HCT116 (cell line): ENCODE measurements around the gene UROD. TPM values are rescaled to one million over a fixed set of nuclear protein-coding genes. Genes with fewer than 3 reads are reported as not detected.

Experiments
- ATAC-seq: fragments of 200-7000 bp; cut with Tn5 transposase; 2 replicates; pipeline ENCODE4 v1.9.1; 2020; ENCODE audit warnings: mild to moderate bottlenecking, moderate library complexity
- BruUV-seq: library from RNA; stranded (reverse); fragments of 400-500 nt; replicated peaks from 2 replicates; lab custom pipeline; 2021; lab: Mats Ljungman, UMichigan
- CTCF ChIA-PET: fragments of 300-600 bp; sonication (Branson Sonifier 250); formaldehyde crosslinking; loops from one replicate; lab custom pipeline; 2021; ENCODE audit warnings: antibody characterized with exemption; lab: Charles Lee
- POLR2A ChIA-PET: fragments of 300-600, 350-600 bp; sonication (Branson Sonifier 250); formaldehyde crosslinking; loops from one replicate; lab custom pipeline; 2021; ENCODE audit warnings: antibody characterized with exemption; lab: Charles Lee
- RAD21 ChIA-PET, 2 experiments: fragments of 300-600 bp; sonication (Branson Sonifier 250); formaldehyde crosslinking; loops; one replicate each; lab custom pipeline; 2023; ENCODE audit warnings: low total read pairs in 2 of 2; ENCODE audit not compliant: uncharacterized antibody in 2 of 2, unreplicated experiment in 2 of 2, low non-redundant PET in 1 of 2; lab: Charles Lee
- DNase-seq: peaks from one replicate; pipeline ENCODE4 v3.0.0-alpha.2; 2010; ENCODE audit warnings: low read depth, low spot score
- H2AFZ ChIP-seq: fragments of 200-600 bp; shearing (Covaris generic), sonication (generic); 2 replicates; pipeline ENCODE4 v1.6.1; 2017; ENCODE audit warnings: low read depth, mixed run types, mixed read lengths, antibody characterized with exemption, low read length; ENCODE audit not compliant: poor library complexity, severe bottlenecking
- H3K27ac ChIP-seq: 2 replicates; pipeline ENCODE4 v1.5.1; 2012; ENCODE audit warnings: low read depth, low read length
- H3K27me3 ChIP-seq: fragments of 200-600 bp; sonication (generic); 2 replicates; pipeline ENCODE4 v1.6.1; 2016; ENCODE audit warnings: mixed run types, low read length, mixed read lengths; ENCODE audit not compliant: insufficient read depth
- H3K36me3 ChIP-seq, 2 experiments: fragments of 200-500 bp in 1 of 2; fragments of 200-600 bp in 1 of 2; sonication (Bioruptor generic) in 1 of 2; sonication (generic) in 1 of 2; 2 replicates each; pipeline versions ENCODE4 v1.5.1 to v1.6.1; 2014 to 2016; ENCODE audit warnings: low read length in 2 of 2, inconsistent platforms in 1 of 2, mixed read lengths in 1 of 2, mixed run types in 1 of 2; ENCODE audit not compliant: insufficient read depth in 2 of 2, control insufficient read depth in 1 of 2
- H3K4me1 ChIP-seq, 2 experiments: fragments of 200-600 bp in 1 of 2; sonication (generic) in 1 of 2; 2 replicates each; pipeline versions ENCODE4 v1.5.1 to v1.6.1; 2012 to 2017; ENCODE audit warnings: low read length in 2 of 2, inconsistent platforms in 1 of 2, mild to moderate bottlenecking in 1 of 2, mixed read lengths in 1 of 2, mixed run types in 1 of 2, moderate library complexity in 1 of 2; ENCODE audit not compliant: insufficient read depth in 2 of 2, control insufficient read depth in 1 of 2
- H3K4me2 ChIP-seq: fragments of 200-600 bp; sonication (generic); 2 replicates; pipeline ENCODE4 v1.6.1; 2017; ENCODE audit warnings: mixed run types, low read length, mixed read lengths
- H3K4me3 ChIP-seq, 2 experiments: fragments of 200-600 bp in 1 of 2; sonication (generic) in 1 of 2; replicated peaks in 1 of 2; 2 replicates each; pipeline ENCODE4 v1.5.1; 2011 to 2016; ENCODE audit warnings: low read length in 2 of 2, control low read depth in 1 of 2, low read depth in 1 of 2, mild to moderate bottlenecking in 1 of 2, mixed read lengths in 1 of 2, mixed run types in 1 of 2
- H3K79me2 ChIP-seq: fragments of 200-600 bp; sonication (generic); 2 replicates; pipeline ENCODE4 v1.6.1; 2017; ENCODE audit warnings: mild to moderate bottlenecking, mixed run types, low read length, moderate library complexity, mixed read lengths; ENCODE audit not compliant: insufficient read depth
- H3K9ac ChIP-seq: fragments of 200-600 bp; sonication (generic); 2 replicates; pipeline ENCODE4 v1.6.1; 2016; ENCODE audit warnings: low read length, mixed read lengths
- H3K9me2 ChIP-seq: fragments of 200-600 bp; sonication (generic), shearing (Covaris generic); 2 replicates; pipeline ENCODE4 v1.6.1; 2017; ENCODE audit warnings: mixed run types, mild to moderate bottlenecking, moderate library complexity; ENCODE audit not compliant: insufficient read depth
- H3K9me3 ChIP-seq, 2 experiments: fragments of 200-500 bp in 1 of 2; fragments of 200-600 bp in 1 of 2; sonication (Bioruptor generic) in 1 of 2; sonication (generic) in 1 of 2; 2 replicates each; pipeline ENCODE4 v1.6.1; 2014 to 2017; ENCODE audit warnings: low read length in 2 of 2, mixed read lengths in 2 of 2, inconsistent platforms in 1 of 2, low read depth in 1 of 2, mild to moderate bottlenecking in 1 of 2, mixed run types in 1 of 2, moderate library complexity in 1 of 2; ENCODE audit not compliant: control insufficient read depth in 1 of 2, insufficient read depth in 1 of 2
- H4K20me1 ChIP-seq: fragments of 200-600 bp; sonication (generic), shearing (Covaris generic); 2 replicates; pipeline ENCODE4 v1.6.1; 2017; ENCODE audit warnings: mixed run types, mild to moderate bottlenecking, moderate library complexity; ENCODE audit not compliant: insufficient read depth
- CBX3 ChIP-seq: IDR thresholded peaks from 2 replicates; pipeline ENCODE4 v1.6.1; 2012; ENCODE audit warnings: low read depth
- EGR1 ChIP-seq: IDR thresholded peaks from 2 replicates; pipeline ENCODE4 v1.6.1; 2012; ENCODE audit warnings: low read depth
- ELF1 ChIP-seq: IDR thresholded peaks from 2 replicates; pipeline ENCODE4 v1.6.1; 2012; ENCODE audit warnings: low read depth, borderline replicate concordance
- EZH2 ChIP-seq: fragments of 200-600 bp; sonication (generic); IDR thresholded peaks from 2 replicates; pipeline ENCODE4 v1.6.1; 2017; ENCODE audit warnings: antibody characterized with exemption, mixed run types
- EZH2phosphoT487 ChIP-seq: fragments of 200-600 bp; IDR thresholded peaks from 2 replicates; pipeline ENCODE4 v1.6.1; 2018; ENCODE audit warnings: antibody characterized with exemption, borderline replicate concordance
- FOSL1 ChIP-seq: IDR thresholded peaks from 2 replicates; pipeline ENCODE4 v1.6.1; 2012; ENCODE audit warnings: low read depth
- POLR2A ChIP-seq: IDR thresholded peaks from 2 replicates; pipeline ENCODE4 v1.7.0; 2011; ENCODE audit warnings: borderline replicate concordance; ENCODE audit not compliant: insufficient read depth, insufficient read length; ENCODE audit errors: extremely low read depth
- POLR2AphosphoS5 ChIP-seq: IDR thresholded peaks from 2 replicates; pipeline ENCODE4 v1.6.1; 2011; ENCODE audit warnings: mild to moderate bottlenecking, low read depth, low read length, moderate library complexity
- SIN3A ChIP-seq: IDR thresholded peaks from 2 replicates; pipeline ENCODE4 v1.6.1; 2012; ENCODE audit warnings: low read depth
- SRF ChIP-seq: IDR thresholded peaks from 2 replicates; pipeline ENCODE4 v1.6.1; 2012; ENCODE audit warnings: low read depth
- YY1 ChIP-seq: IDR thresholded peaks from 2 replicates; pipeline ENCODE4 v1.6.1; 2011; ENCODE audit warnings: low read length, low read depth, moderate library complexity, mild to moderate bottlenecking; ENCODE audit not compliant: insufficient replicate concordance; ENCODE audit errors: extremely low read depth
- ZFX ChIP-seq: fragments of 450-650 bp; IDR thresholded peaks from 2 replicates; pipeline ENCODE4 v1.6.1; 2017
- ZNF274 ChIP-seq: fragments of 200-500 bp; sonication (Bioruptor generic); IDR thresholded peaks from 2 replicates; pipeline ENCODE4 v1.6.1; 2014; ENCODE audit warnings: mild to moderate bottlenecking, low read depth, low read length, inconsistent platforms
- intact Hi-C: fragments of 100-400 bp; cut with micrococcal nuclease; formaldehyde crosslinking; loops from 2 replicates; pipeline ENCODE4 v1.10.0; 2022
- total RNA-seq: library from RNA; stranded (reverse); gene quantifications from one replicate; pipeline ENCODE4 v1.2.1, GENCODE V29; 2021; ENCODE audit not compliant: unreplicated experiment
- TF ChIP-seq, protein P1 (sequence below): IDR thresholded peaks from 2 replicates; pipeline ENCODE4 v1.6.1; 2011; ENCODE audit warnings: mild to moderate bottlenecking, low read length, moderate library complexity; ENCODE audit not compliant: insufficient replicate concordance; ENCODE audit errors: extremely low read depth
- TF ChIP-seq, protein P2 (sequence below): IDR thresholded peaks from 2 replicates; pipeline ENCODE4 v1.6.1; 2012

The UROD gene
- total RNA-seq, 1 experiment from 2014 or later = 73.7 TPM

DNA sequence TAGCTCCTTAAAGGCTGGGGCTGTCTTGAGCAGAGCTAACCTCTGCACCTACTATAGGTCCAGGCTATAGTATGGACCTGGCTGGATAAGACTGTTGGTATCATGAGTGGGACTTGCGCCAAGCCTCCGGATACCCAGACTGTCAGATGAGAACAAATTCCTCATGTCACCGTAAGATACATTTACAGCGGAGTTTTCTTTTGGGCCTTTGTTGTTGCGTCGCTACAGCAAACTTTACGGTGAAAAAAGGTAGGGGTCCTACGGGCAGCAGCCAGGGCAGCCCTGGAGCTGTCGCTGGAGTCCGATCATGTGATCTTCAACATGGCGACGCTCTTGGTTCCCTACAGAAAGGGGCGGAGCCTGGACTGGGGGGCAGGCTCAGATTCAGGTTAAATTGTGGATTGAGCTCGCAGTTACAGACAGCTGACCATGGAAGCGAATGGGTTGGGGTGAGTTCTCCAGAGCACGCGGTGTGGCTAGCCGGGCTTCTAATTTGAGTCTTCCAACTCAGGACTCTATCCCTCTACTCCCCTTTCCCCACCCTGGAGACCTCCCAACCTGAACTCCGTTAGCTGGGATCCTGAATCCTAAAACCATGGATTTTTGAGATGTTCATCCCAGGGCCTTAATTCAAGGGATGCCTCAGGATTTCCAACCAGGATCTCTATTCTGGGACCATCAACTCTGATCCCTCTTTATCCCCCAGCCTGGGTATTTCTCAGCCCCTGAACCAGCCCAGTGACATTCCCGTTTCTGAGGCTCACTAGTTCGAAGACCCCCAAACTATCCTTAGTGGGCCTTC, at the start of gene UROD (continued):
- TF ChIP-seq EZH2 (no peak), YY1 (peak; percentile 99), ELF1 (no peak; the same call in 1 of the 2 replicates), SRF (no peak), POLR2AphosphoS5 (peak; percentile 88), FOSL1 (no peak), POLR2A (peak; percentile 85), EZH2phosphoT487 (no peak)

DNA sequence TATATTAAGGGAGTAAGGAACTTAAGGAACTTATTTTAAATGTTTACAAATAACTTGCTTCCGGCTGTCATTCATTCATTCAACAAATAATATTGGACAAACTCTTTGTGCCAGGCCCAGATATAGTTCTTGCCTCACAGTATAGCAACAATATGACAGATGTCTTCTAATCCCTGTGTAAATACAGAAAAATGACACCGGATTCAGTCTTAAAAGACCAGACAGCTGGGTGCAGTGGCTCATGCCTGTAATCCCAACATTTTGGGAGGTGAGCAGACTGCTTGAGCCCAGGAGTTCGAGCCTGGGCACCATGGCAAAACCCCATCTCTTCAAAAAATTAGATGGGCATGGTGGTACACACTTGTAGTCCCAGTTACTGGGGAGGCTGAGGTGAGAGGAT, 49.3 kb upstream of the UROD start:
- RAD21 ChIA-PET = no interaction called here
- ATAC-seq (no peak), DNase-seq (no peak)
- Histone ChIP-seq H3K79me2 (peaks cover 13% of the 10 kb centered on the region; the same call in 1 of the 2 replicates), H3K4me1 (peaks cover under 1 to 2% of the 10 kb centered on the region in 2 experiments; a peak in 2 of 4 replicates), H3K4me3 (no peak overlapping the region), H3K9ac (no peak overlapping the region), H4K20me1 (no peaks in the 10 kb centered on the region), H3K9me2 (no peaks in the 10 kb centered on the region), H3K36me3 (no peaks in the 10 kb centered on the region), H3K9me3 (no peaks in the 10 kb centered on the region), H3K27me3 (no peaks in the 10 kb centered on the region), H3K27ac (no peak overlapping the region), H3K4me2 (no peak overlapping the region), H2AFZ (no peak overlapping the region)
- intact Hi-C loops = no loop called here
- no TSS peak for BruUV-seq
- CTCF ChIA-PET = no interaction called here
- TF ChIP-seq SIN3A (no peak), POLR2A (no peak), CBX3 (no peak), ZFX (no peak), SRF (no peak), ZNF274 (no peak), EGR1 (no peak)
- TF ChIP-seq, protein P1, sequence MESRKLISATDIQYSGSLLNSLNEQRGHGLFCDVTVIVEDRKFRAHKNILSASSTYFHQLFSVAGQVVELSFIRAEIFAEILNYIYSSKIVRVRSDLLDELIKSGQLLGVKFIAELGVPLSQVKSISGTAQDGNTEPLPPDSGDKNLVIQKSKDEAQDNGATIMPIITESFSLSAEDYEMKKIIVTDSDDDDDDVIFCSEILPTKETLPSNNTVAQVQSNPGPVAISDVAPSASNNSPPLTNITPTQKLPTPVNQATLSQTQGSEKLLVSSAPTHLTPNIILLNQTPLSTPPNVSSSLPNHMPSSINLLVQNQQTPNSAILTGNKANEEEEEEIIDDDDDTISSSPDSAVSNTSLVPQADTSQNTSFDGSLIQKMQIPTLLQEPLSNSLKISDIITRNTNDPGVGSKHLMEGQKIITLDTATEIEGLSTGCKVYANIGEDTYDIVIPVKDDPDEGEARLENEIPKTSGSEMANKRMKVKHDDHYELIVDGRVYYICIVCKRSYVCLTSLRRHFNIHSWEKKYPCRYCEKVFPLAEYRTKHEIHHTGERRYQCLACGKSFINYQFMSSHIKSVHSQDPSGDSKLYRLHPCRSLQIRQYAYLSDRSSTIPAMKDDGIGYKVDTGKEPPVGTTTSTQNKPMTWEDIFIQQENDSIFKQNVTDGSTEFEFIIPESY = no peak
- TF ChIP-seq, protein P2, sequence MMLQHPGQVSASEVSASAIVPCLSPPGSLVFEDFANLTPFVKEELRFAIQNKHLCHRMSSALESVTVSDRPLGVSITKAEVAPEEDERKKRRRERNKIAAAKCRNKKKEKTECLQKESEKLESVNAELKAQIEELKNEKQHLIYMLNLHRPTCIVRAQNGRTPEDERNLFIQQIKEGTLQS = no peak
- POLR2A ChIA-PET = no interaction called here
